Naive B cell (primary cell): ENCODE measurements around the gene ANO2. TPM values are rescaled to one million over a fixed set of nuclear protein-coding genes. Genes with fewer than 3 reads are reported as not detected.
A peak's percentile ranks its signal among the peaks of the same experiment; 100 is the strongest.
"Not testable (repeated sequence)": the region's sequence is repeated elsewhere in the genome, so short reads cannot be mapped to it uniquely, and the experiment has no call there.

Experiments
- ATAC-seq, 2 donors: fragments of 150-1000 bp; cut with Tn5 transposase; 2 replicates each; pipeline ENCODE4 v1.10.0; 2021; ENCODE audit warnings: low read depth in 2 of 2, mild to moderate bottlenecking in 2 of 2, moderate library complexity in 2 of 2
- DNase-seq: peaks from one replicate; pipeline ENCODE4 v3.0.0; 2022
- H3K27ac Mint-ChIP-seq, 6 donors: one replicate each; pipeline ENCODE4 v1.8.0; 2020 to 2022; ENCODE audit warnings: mild to moderate bottlenecking in 6 of 6, mixed read lengths in 6 of 6, moderate library complexity in 5 of 6, inconsistent platforms in 2 of 6
- H3K27me3 Mint-ChIP-seq, 3 donors: one replicate each; pipeline ENCODE4 v1.8.0; 2021 to 2022; ENCODE audit warnings: mixed read lengths in 3 of 3, mild to moderate bottlenecking in 1 of 3
- H3K36me3 Mint-ChIP-seq, 2 donors: one replicate each; pipeline ENCODE4 v1.8.0; 2020 to 2022; ENCODE audit warnings: mixed read lengths in 2 of 2, inconsistent platforms in 1 of 2, mild to moderate bottlenecking in 1 of 2
- H3K4me1 Mint-ChIP-seq, 3 donors: one replicate each; pipeline ENCODE4 v1.8.0; 2020 to 2022; ENCODE audit warnings: mixed read lengths in 3 of 3, inconsistent platforms in 1 of 3, mild to moderate bottlenecking in 1 of 3, moderate library complexity in 1 of 3
- H3K4me3 Mint-ChIP-seq, 8 donors: one replicate each; pipeline ENCODE4 v1.8.0; 2020 to 2022; ENCODE audit warnings: mild to moderate bottlenecking in 8 of 8, mixed read lengths in 8 of 8, moderate library complexity in 8 of 8, inconsistent platforms in 2 of 8
- H3K9me3 Mint-ChIP-seq, 7 donors: one replicate each; pipeline ENCODE4 v1.8.0; 2020 to 2022; ENCODE audit warnings: mixed read lengths in 7 of 7, mild to moderate bottlenecking in 5 of 7, inconsistent platforms in 2 of 7, moderate library complexity in 1 of 7
- polyA plus RNA-seq, 6 donors: library from polyadenylated mRNA; unstranded; fragments of 300-500 nt; fragmentation: Illumina TruSeq; gene quantifications; one replicate each; pipeline ENCODE4 v1.2.3, GENCODE V29; 2021; ENCODE audit warnings: low read depth in 6 of 6

Gene ANO2
- polyA plus RNA-seq, 6 donors from 2014 or later = not detected

- H3K4me3 Mint-ChIP-seq = no peak overlapping the region
- H3K4me1 Mint-ChIP-seq = no peaks in the 10 kb centered on the region
- H3K27ac Mint-ChIP-seq = no peak overlapping the region
- ATAC-seq = no peak
- peaks cover 17 to 28% (median 19%) of the 10 kb centered on the region in 3 donors for H3K27me3 Mint-ChIP-seq
- no peak for DNase-seq
- H3K9me3 Mint-ChIP-seq = peaks cover 0 to 14% (median 4%) of the 10 kb centered on the region in 7 donors
- peaks cover 6 to 7% of the 10 kb centered on the region in 2 donors for H3K36me3 Mint-ChIP-seq
Measured at GRCh38 chr12:5691943-5692342, 253.1 kb downstream of the ANO2 start.

DNA sequence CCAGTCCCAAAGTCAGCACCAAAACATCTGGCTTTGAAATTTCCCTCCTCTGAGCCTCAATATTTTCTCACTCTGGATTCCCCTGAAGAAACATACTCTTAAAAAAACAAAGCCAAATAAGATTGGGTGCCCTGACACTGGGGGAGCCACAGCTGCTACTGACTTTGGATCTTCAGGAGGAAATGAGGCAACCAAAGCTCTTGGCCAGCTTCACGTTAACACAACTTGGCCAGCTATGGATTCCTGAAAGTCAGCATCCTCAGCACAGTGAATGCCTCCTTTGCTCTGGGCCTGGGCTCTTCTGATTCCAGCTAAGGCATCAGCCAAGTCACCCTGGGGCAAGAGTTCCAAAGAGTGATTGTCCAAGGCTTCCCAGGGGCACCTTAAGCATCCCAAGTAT is 254.8 kb downstream of the ANO2 start:
- DNase-seq = no peak
- H3K9me3 Mint-ChIP-seq = peaks cover 0 to 14% (median 0%) of the 10 kb centered on the region in 7 donors
- no peak for ATAC-seq
- no peak overlapping the region for H3K4me3 Mint-ChIP-seq
- H3K27ac Mint-ChIP-seq = no peak overlapping the region
- H3K4me1 Mint-ChIP-seq = no peaks in the 10 kb centered on the region
- peaks cover 0 to 7% of the 10 kb centered on the region in 2 donors for H3K36me3 Mint-ChIP-seq
- peaks cover 17 to 22% (median 19%) of the 10 kb centered on the region in 3 donors for H3K27me3 Mint-ChIP-seq

DNA sequence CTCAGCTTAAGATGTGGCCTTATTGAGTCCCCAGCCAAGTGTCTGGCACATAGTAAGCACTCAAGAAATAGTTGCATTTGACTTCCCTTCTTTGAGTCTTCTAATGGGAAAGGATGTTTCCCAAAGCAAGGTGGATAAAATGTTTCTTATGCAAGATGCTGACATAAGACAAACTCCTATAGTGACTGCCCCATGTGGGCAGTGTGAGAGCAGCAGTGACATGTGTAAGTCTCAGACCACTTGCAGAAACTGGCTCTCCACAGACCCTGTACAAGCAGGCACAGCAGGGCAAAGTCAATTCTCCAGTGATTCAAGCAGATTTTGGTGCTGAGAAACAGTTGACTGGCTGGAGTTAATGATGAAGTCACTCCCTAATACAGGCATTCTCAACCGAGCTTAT is 255.3 kb downstream of the ANO2 start:
- peaks cover 0 to 7% of the 10 kb centered on the region in 2 donors for H3K36me3 Mint-ChIP-seq
- peak overlapping the region in 1 of 6 donors; percentile 5 for H3K27ac Mint-ChIP-seq
- H3K4me3 Mint-ChIP-seq = no peak overlapping the region
- no peak for ATAC-seq
- peaks cover 0 to 14% (median 0%) of the 10 kb centered on the region in 7 donors for H3K9me3 Mint-ChIP-seq
- no peaks in the 10 kb centered on the region for H3K4me1 Mint-ChIP-seq
- no peak for DNase-seq
- H3K27me3 Mint-ChIP-seq = peaks cover 17 to 19% (median 17%) of the 10 kb centered on the region in 3 donors

GRCh38 chr12:5688226-5688625 is 256.8 kb downstream of the ANO2 start:
- Mint-ChIP-seq H3K9me3 (peaks cover 0 to 4% (median 0%) of the 10 kb centered on the region in 7 donors), H3K4me3 (no peak overlapping the region), H3K27ac (no peak overlapping the region), H3K4me1 (no peaks in the 10 kb centered on the region), H3K27me3 (peaks cover 10 to 17% (median 16%) of the 10 kb centered on the region in 3 donors), H3K36me3 (no peaks in the 10 kb centered on the region)
- no peak for DNase-seq
- no peak for ATAC-seq

DNA sequence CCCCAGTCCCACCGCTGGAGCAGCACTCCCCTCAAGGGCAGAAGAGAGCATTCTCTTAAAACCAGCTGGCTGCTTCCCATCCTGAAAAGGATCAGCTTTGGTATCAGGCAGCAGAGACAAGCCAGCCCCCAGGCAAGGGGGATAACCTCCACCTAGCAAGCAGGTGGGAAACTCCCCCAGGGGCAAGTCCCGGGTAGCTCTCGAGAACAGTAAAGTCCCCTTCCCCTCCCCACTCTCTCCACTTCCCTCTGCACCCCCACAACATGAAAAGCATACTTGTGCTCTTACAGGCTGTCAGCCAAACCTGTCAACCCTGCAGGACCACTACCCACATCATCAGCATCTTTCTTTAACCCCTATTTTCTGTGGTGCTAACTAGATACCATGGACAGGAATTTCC is 259.1 kb downstream of the ANO2 start:
- Mint-ChIP-seq H3K4me3 (no peak overlapping the region), H3K27ac (no peak overlapping the region), H3K36me3 (no peaks in the 10 kb centered on the region), H3K27me3 (peaks cover 8 to 23% (median 9%) of the 10 kb centered on the region in 3 donors), H3K9me3 (peaks cover 0 to 1% (median 0%) of the 10 kb centered on the region in 7 donors), H3K4me1 (peaks cover 0 to 6% (median 0%) of the 10 kb centered on the region in 3 donors)
- DNase-seq (no peak), ATAC-seq (no peak)

- DNase-seq (no peak), ATAC-seq (no peak)
- Mint-ChIP-seq H3K27ac (no peak overlapping the region), H3K4me3 (no peak overlapping the region), H3K9me3 (peaks cover 0 to 1% (median 0%) of the 10 kb centered on the region in 7 donors), H3K4me1 (peaks cover 0 to 6% (median 0%) of the 10 kb centered on the region in 3 donors), H3K36me3 (no peaks in the 10 kb centered on the region), H3K27me3 (peaks cover 8 to 23% (median 13%) of the 10 kb centered on the region in 3 donors)
Measured at GRCh38 chr12:5684989-5685388, 260.1 kb downstream of the ANO2 start.

GRCh38 chr12:5682581-5682980 is 262.5 kb downstream of the ANO2 start:
- Mint-ChIP-seq H3K9me3 (peaks cover 0 to 1% (median 0%) of the 10 kb centered on the region in 7 donors), H3K36me3 (no peaks in the 10 kb centered on the region), H3K27ac (no peak overlapping the region), H3K4me3 (no peak overlapping the region), H3K4me1 (peaks cover 0 to 6% (median 0%) of the 10 kb centered on the region in 3 donors), H3K27me3 (peaks cover 14 to 27% (median 16%) of the 10 kb centered on the region in 3 donors)
- DNase-seq (no peak), ATAC-seq (no peak)

DNA sequence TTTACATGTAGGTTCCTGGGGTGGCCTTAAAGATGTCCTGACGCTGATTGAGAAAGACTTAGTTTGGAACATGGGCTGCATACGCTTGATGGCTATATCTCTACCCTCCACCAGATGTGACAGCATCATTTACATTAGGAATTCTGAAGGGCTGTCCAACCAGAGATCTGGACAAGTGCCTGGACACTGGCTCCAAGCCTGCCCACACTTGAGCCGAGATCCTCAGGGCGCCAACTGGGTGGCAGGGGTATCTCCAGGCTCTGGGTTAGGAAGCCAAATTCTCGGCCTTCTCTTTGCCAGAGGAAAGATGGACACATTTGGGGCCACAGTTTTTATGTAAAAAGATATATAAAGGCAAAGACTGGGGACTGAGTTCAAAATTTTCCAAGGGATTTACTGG is 266.9 kb downstream of the ANO2 start:
- ATAC-seq = no peak
- DNase-seq = no peak
- no peak overlapping the region for H3K4me3 Mint-ChIP-seq
- H3K27ac Mint-ChIP-seq = no peak overlapping the region
- peaks cover 0 to 6% (median 0%) of the 10 kb centered on the region in 3 donors for H3K4me1 Mint-ChIP-seq
- no peaks in the 10 kb centered on the region for H3K36me3 Mint-ChIP-seq
- peaks cover 7 to 25% (median 13%) of the 10 kb centered on the region in 3 donors for H3K27me3 Mint-ChIP-seq
- peaks cover 0 to 1% (median 0%) of the 10 kb centered on the region in 7 donors for H3K9me3 Mint-ChIP-seq

DNA sequence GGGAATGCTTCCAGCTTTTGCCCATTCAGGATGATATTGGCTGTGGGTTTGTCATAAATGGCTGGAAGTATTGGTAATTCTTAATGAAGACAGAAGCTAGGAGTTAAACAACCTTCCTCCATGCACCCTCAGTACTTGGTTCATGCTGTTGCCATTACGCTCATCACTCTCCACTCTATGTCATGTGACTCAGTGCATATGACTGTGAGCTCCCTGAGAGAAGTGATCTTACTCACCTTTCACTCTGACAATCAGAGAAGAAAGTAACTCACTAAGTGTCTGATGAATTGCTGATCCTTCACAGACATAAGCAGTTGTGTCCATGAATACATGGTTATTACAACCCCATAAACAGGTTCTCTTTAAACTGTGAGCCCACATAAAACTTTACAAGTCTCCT is 275.4 kb downstream of the ANO2 start:
- not testable (repeated sequence) for H3K4me3 Mint-ChIP-seq, H3K4me1 Mint-ChIP-seq, DNase-seq, ATAC-seq, H3K9me3 Mint-ChIP-seq, H3K36me3 Mint-ChIP-seq, H3K27ac Mint-ChIP-seq
- H3K27me3 Mint-ChIP-seq = peaks cover 0 to 22% (median 10%) of the 10 kb centered on the region in 3 donors

DNA sequence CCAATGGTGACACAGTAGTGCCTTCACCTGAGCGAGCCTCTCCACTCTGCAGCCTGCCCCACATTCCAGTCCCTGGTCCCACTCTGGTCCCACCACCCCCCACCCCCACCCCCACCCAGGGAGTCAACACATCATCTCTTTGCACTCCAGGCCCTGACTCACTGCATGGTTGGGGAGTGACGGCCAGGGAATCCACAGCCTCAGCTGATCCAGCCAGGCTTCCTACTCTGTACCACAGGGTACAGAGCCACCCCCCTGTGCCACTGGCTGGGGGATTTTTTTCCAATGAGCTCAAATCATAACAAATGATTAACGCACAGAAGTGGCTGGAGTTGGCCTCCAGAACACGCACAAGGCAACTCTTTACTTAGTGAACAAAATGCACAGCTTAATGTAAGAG is 279.4 kb downstream of the ANO2 start:
- ATAC-seq (no peak), DNase-seq (no peak)
- Mint-ChIP-seq H3K27ac (no peak overlapping the region), H3K4me1 (no peaks in the 10 kb centered on the region), H3K27me3 (peaks cover 0 to 8% (median 4%) of the 10 kb centered on the region in 3 donors), H3K4me3 (no peak overlapping the region), H3K36me3 (no peaks in the 10 kb centered on the region), H3K9me3 (peaks cover 0 to 7% (median 0%) of the 10 kb centered on the region in 7 donors)

- DNase-seq = no peak
- no peak for ATAC-seq
- Mint-ChIP-seq H3K36me3 (no peaks in the 10 kb centered on the region), H3K27me3 (peaks cover 0 to 8% (median 0%) of the 10 kb centered on the region in 3 donors), H3K27ac (no peak overlapping the region), H3K4me1 (no peaks in the 10 kb centered on the region), H3K4me3 (no peak overlapping the region), H3K9me3 (peaks cover 0 to 4% (median 0%) of the 10 kb centered on the region in 7 donors)
Measured at GRCh38 chr12:5661811-5662210, 283.2 kb downstream of the ANO2 start.

DNA sequence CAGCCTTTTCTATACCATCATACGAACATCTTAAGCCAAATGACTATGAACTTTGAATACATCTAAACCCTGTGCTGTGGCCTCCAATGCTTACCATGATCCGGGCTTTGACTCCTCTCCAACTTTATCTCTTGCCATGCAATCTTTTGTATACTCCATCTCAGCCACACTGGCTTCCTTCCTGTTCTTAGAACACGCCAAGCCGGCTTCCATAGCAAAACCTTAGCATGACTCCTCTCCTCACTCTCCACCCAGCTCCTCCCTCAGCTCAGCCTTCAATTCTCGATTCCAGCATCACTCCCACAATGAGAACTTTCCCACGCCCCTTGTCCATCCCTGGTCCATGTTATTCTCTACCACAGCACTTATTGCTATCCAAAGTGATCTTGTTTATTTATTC is 284.8 kb downstream of the ANO2 start:
- Mint-ChIP-seq H3K27ac (no peak overlapping the region), H3K9me3 (peaks cover 0 to 4% (median 0%) of the 10 kb centered on the region in 7 donors), H3K4me1 (no peaks in the 10 kb centered on the region)

GRCh38 chr12:5658339-5658941 is 286.6 kb downstream of the ANO2 start:
- not testable (repeated sequence) for H3K36me3 Mint-ChIP-seq, ATAC-seq, H3K4me1 Mint-ChIP-seq, H3K9me3 Mint-ChIP-seq, DNase-seq, H3K4me3 Mint-ChIP-seq, H3K27ac Mint-ChIP-seq, H3K27me3 Mint-ChIP-seq

More for the DNA sequence above, 284.8 kb downstream of the ANO2 start:
- ATAC-seq = no peak
- no peaks in the 10 kb centered on the region for H3K36me3 Mint-ChIP-seq
- DNase-seq = no peak
- peaks cover 0 to under 1% (median 0%) of the 10 kb centered on the region in 3 donors for H3K27me3 Mint-ChIP-seq
- no peak overlapping the region for H3K4me3 Mint-ChIP-seq

DNA sequence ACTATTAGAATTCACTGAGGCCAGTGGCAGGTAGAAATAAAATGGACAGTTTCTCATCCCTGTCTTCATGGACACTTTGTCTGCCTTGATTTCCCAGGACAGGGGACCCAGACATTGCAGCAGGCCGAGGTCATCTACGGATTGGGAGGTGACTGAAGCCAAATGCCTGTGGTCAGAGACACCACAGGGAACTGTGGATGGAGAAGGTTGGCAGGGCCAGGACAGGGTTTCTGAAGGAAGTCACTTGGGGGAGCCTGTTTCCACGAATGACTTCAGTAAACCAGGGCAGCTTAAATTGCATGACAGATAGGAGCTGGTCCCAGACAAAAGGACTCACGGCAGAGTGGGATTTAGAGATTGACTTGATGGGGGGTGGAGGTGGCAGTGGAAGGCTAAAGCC is 288.2 kb downstream of the ANO2 start:
- no peak for ATAC-seq
- H3K36me3 Mint-ChIP-seq = no peaks in the 10 kb centered on the region
- no peak for DNase-seq
- H3K9me3 Mint-ChIP-seq = peaks cover 0 to 1% (median 0%) of the 10 kb centered on the region in 7 donors
- H3K4me3 Mint-ChIP-seq = no peak overlapping the region
- peaks cover 0 to 6% (median under 1%) of the 10 kb centered on the region in 3 donors for H3K27me3 Mint-ChIP-seq
- no peaks in the 10 kb centered on the region for H3K4me1 Mint-ChIP-seq
- no peak overlapping the region for H3K27ac Mint-ChIP-seq
